Vagina (tissue), 2 donors: ENCODE data around the gene ADAMTS15.

ENCODE experiments used
- POLR2A ChIP-seq, 2 donors: fragments of 450-650 bp; IDR thresholded peaks; one replicate each; pipeline ENCODE4 v1.6.1; 2017; ENCODE audit warnings: antibody characterized with exemption in 2 of 2, mild to moderate bottlenecking in 2 of 2, moderate library complexity in 2 of 2
- TF ChIP-seq, protein P1 (sequence below), 3 experiments: fragments of 450-650 bp in 2 of 3; fragments of 200-600 bp in 1 of 3; sonication (generic) in 1 of 3; IDR thresholded peaks; one replicate each; pipeline ENCODE4 v1.5.1; 2017 to 2019; ENCODE audit warnings: antibody characterized with exemption in 3 of 3, mild to moderate bottlenecking in 2 of 3, moderate library complexity in 2 of 3

DNA sequence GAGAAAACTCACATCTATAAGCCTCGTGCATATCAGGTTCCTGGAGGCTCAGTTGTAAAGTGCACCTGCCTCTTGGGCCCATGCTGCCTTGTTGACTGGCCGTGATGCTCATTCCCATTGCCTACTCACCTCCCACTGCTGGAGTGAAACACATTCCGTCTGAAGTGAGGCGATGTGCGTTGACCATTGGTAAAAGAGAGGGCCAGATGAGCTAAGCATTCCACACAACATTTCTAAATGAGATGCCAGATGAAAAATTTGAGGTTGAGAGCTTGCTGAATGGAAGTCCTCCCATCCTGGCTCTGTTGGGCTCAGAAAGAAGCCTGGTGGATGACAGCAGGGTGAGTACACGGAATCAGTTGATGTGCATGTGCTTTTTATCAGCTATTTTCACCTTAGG, 8.6 kb upstream of the ADAMTS15 start:
- TF ChIP-seq, protein P1, sequence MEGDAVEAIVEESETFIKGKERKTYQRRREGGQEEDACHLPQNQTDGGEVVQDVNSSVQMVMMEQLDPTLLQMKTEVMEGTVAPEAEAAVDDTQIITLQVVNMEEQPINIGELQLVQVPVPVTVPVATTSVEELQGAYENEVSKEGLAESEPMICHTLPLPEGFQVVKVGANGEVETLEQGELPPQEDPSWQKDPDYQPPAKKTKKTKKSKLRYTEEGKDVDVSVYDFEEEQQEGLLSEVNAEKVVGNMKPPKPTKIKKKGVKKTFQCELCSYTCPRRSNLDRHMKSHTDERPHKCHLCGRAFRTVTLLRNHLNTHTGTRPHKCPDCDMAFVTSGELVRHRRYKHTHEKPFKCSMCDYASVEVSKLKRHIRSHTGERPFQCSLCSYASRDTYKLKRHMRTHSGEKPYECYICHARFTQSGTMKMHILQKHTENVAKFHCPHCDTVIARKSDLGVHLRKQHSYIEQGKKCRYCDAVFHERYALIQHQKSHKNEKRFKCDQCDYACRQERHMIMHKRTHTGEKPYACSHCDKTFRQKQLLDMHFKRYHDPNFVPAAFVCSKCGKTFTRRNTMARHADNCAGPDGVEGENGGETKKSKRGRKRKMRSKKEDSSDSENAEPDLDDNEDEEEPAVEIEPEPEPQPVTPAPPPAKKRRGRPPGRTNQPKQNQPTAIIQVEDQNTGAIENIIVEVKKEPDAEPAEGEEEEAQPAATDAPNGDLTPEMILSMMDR (IDR thresholded peaks at IDR 0.05) = no peak
- TF ChIP-seq POLR2A (IDR thresholded peaks at IDR 0.05) = no peak
